GM12872 (cell line): ENCODE measurements around the gene SMPDL3B.
A peak's percentile ranks its signal among the peaks of the same experiment; 100 is the strongest.

ENCODE experiments used
- TF ChIP-seq, protein P1 (sequence below): IDR thresholded peaks from 3 replicates; pipeline ENCODE4 v1.5.1; 2011; ENCODE audit warnings: low read depth, mild to moderate bottlenecking, low read length, moderate library complexity; ENCODE audit not compliant: insufficient read depth

Gene SMPDL3B

GRCh38 chr1:27940297-27940696 lies 5.5 kb downstream of the SMPDL3B start:
- TF ChIP-seq, protein P1, sequence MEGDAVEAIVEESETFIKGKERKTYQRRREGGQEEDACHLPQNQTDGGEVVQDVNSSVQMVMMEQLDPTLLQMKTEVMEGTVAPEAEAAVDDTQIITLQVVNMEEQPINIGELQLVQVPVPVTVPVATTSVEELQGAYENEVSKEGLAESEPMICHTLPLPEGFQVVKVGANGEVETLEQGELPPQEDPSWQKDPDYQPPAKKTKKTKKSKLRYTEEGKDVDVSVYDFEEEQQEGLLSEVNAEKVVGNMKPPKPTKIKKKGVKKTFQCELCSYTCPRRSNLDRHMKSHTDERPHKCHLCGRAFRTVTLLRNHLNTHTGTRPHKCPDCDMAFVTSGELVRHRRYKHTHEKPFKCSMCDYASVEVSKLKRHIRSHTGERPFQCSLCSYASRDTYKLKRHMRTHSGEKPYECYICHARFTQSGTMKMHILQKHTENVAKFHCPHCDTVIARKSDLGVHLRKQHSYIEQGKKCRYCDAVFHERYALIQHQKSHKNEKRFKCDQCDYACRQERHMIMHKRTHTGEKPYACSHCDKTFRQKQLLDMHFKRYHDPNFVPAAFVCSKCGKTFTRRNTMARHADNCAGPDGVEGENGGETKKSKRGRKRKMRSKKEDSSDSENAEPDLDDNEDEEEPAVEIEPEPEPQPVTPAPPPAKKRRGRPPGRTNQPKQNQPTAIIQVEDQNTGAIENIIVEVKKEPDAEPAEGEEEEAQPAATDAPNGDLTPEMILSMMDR: peak; percentile 46; the same call in 2 of the 3 replicates

- TF ChIP-seq, protein P1: no peak
Measured at GRCh38 chr1:27940870-27941560, 6.2 kb downstream of the SMPDL3B start.

- TF ChIP-seq, protein P1: no peak
Measured at GRCh38 chr1:27941671-27942540, 7.1 kb downstream of the SMPDL3B start.

GRCh38 chr1:27945020-27945419 lies 10.2 kb downstream of the SMPDL3B start:
- TF ChIP-seq, protein P1: no peak

GRCh38 chr1:27949027-27949426 lies 14.2 kb downstream of the SMPDL3B start:
- TF ChIP-seq, protein P1: no peak

DNA sequence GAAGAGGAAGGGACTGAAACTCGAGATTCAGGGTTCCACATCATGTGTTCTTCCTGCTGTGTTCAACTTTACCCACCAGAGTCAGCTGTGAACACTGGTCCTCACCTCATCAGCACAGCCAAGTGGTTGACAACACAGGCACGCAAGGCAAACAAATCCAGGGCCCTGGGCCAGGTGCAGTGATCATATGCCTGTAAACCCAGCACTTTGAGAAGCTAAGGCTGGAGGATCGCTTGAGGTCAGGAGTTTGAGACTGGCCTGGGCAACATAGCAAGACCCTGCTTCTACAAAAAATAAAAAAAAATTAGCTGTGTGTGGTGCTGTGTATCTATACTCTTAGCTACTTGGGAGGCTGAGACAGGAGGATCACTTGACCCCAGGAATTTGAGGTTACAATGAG lies 16.6 kb downstream of the SMPDL3B start:
- TF ChIP-seq, protein P1: no peak

DNA sequence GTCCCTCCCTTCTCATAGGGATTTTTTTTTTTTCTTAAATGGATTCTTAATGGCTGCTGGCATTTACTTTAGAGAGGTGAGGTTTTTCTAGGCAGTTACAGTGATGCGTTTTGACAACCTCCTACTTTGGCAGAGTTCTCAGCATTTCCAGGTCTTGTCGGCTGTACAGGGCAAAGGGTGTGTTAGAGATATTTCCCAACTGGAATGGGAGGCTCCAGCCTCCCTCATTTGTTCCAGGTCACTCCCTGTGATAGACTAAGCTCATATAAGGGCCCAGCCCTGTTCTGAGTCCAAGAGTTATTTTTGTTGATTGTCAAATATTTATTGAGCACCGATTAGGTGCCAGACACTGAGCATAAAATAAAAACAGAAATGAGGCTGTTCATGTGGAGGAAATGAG lies 17.3 kb downstream of the SMPDL3B start:
- TF ChIP-seq, protein P1: no peak
